ENCODE data around the gene MYH14. TPM values are rescaled to one million over a fixed set of nuclear protein-coding genes. Genes with fewer than 3 reads are reported as not detected.
A peak's percentile ranks its signal among the peaks of the same experiment; 100 is the strongest.
"Not testable (repeated sequence)": the region's sequence is repeated elsewhere in the genome, so short reads cannot be mapped to it uniquely, and the experiment has no call there.

Gene MYH14
- total RNA-seq, 1 donor = not detected

- Histone ChIP-seq H3K9me3 (ENCODE audit: low read depth, low read length) (no peaks in the 10 kb centered on the region), H3K4me1 (ENCODE audit: insufficient read depth, low read length) (peaks cover 65% of the 10 kb centered on the region), H3K4me3 (ENCODE audit: low read length) (peak overlapping the region; percentile 15), H3K27me3 (ENCODE audit: insufficient read depth, low read length) (peaks cover 34% of the 10 kb centered on the region)
These were observed 124.9 kb downstream of the MYH14 start for GRCh38 chr19:50328224-50328872.

DNA sequence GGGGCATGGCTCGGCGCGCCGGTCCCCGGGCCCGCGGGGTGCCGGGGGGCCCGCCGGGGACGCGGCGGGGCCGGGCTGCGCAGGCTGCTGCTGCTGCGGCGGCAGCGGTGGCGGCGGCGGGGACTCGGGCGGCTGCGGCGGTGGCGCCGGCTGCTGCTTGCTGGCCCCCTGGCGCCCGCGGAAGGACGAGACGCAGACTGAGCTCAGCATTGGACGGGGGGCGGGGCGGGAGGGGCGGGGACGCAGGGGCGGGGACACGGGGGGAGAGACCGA, 125.4 kb downstream of the MYH14 start:
- H3K4me3 ChIP-seq (ENCODE audit: low read length) = no peak overlapping the region
- peaks cover 70% of the 10 kb centered on the region for H3K4me1 ChIP-seq (ENCODE audit: insufficient read depth, low read length)
- H3K27me3 ChIP-seq (ENCODE audit: insufficient read depth, low read length) = peaks cover 34% of the 10 kb centered on the region
- no peaks in the 10 kb centered on the region for H3K9me3 ChIP-seq (ENCODE audit: low read depth, low read length)

DNA sequence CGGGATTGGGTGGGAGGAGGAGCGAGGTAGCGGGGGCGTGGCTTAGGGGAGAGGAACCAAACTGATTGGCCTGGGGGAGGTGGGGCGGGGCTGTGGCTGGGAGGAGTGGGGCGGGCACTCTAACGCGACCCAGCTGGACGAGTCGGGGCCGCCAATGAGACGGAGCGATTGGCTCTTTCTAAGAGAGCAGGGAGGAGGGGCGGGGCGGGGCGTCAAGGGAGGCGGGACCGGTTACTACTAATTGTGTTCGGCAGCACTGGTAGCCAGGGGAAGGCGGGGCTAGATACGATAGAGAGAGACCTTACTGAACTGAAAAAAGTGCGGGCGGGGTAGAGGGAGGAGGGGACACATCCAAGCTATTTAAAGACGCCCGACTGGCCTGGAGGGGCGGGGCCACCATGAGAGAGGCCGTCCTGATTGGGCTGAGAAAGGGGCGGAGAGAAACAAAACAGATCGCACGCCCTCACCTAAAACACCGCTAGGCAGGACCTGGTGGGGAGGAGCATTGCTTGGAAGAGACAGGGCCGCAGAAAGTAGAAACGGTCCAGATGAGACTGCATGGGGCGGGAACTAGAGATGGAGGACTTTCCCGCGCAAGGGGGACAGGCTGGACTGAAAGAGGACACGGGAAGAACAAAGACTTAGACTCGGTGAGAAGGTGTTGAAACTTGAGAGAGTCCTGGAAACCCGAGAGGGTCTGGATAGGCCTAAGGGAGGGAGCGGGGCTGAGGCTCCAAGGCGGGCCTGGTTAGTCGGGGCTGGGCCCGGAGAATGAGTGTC, 125.9 kb downstream of the MYH14 start, which contains the start of gene KCNC3:
Gene KCNC3, minus strand, starts transcription at position 232 of the 780 bp plus-strand sequence. CDS start 295 bp downstream, outside the sequence.
- peaks cover 75% of the 10 kb centered on the region for H3K4me1 ChIP-seq (ENCODE audit: insufficient read depth, low read length)
- H3K27me3 ChIP-seq (ENCODE audit: insufficient read depth, low read length) = peaks cover 34% of the 10 kb centered on the region
- peak within 1 kb of the TSS; percentile 15 for H3K4me3 ChIP-seq (ENCODE audit: low read length)
- H3K9me3 ChIP-seq (ENCODE audit: low read depth, low read length) = no peaks in the 10 kb centered on the region

DNA sequence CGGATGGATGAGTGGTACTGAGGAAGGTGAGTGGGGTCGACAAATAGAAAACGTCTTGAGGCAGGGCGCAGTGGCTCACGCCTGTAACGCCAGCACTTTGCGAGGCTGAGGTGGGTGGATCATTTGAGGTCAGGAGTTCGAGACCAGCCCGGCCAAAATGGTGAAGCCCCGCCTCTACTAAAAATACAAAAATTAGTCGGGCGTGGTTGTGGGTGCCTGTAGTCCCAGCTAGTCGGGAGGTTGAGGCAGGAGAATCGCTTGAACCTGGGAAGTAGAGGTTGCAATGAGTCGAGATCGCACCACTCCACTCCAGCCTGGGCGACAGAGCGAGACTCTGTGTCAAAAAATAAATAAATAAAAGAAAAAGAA, 126.5 kb downstream of the MYH14 start:
- Histone ChIP-seq H3K27me3 (ENCODE audit: insufficient read depth, low read length) (peaks cover 34% of the 10 kb centered on the region), H3K4me1 (ENCODE audit: insufficient read depth, low read length) (peaks cover 79% of the 10 kb centered on the region)
- H3K4me3 ChIP-seq (ENCODE audit: low read length); H3K9me3 ChIP-seq (ENCODE audit: low read depth, low read length): not testable (repeated sequence)

DNA sequence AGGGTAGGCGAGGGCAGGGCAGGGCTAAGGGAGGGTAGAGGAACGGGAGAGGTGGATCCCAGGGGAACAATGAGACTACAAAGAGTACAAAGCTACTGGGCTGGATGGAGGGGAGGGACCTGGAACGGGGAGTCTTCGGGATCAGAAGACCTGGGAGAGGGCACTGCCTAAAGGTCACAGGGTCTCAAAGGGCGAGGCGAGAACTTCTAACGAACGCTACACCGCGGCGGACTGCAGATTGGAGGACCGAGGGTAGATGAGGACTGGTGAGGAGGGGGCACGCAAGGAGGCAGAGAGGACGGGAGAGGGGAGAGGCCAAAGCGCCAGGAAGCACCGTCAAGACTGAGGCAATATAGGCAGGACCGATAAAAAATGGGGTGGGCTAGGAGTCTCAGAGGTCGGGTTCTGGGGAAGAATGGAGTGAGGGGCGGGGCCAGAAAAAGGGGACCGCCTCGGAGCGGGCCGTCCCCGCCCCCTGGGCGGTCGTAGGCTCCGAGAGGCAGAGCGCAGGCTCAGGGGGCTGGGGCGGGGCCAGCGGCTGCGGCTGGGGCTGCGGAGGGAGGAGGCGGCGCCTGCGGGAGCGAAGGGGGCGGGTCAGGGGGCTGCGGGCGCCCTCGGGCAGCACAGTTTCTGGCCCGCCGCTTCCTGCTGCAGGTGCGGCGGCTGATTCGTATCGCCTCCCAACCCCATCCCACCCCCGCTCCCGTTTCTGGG, 127.1 kb downstream of the MYH14 start:
- peaks cover 34% of the 10 kb centered on the region for H3K27me3 ChIP-seq (ENCODE audit: insufficient read depth, low read length)
- H3K4me3 ChIP-seq (ENCODE audit: low read length) = peak overlapping the region; percentile 25
- no peaks in the 10 kb centered on the region for H3K9me3 ChIP-seq (ENCODE audit: low read depth, low read length)
- H3K4me1 ChIP-seq (ENCODE audit: insufficient read depth, low read length) = peaks cover 84% of the 10 kb centered on the region

GRCh38 chr19:50331221-50331993, 128.0 kb downstream of the MYH14 start:
- Histone ChIP-seq H3K9me3 (ENCODE audit: low read depth, low read length) (no peaks in the 10 kb centered on the region), H3K4me3 (ENCODE audit: low read length) (peak overlapping the region; percentile 25), H3K4me1 (ENCODE audit: insufficient read depth, low read length) (peaks cover 77% of the 10 kb centered on the region), H3K27me3 (ENCODE audit: insufficient read depth, low read length) (peaks cover 27% of the 10 kb centered on the region)

GRCh38 chr19:50331994-50332243, 128.5 kb downstream of the MYH14 start:
- Histone ChIP-seq H3K9me3 (ENCODE audit: low read depth, low read length) (no peaks in the 10 kb centered on the region), H3K27me3 (ENCODE audit: insufficient read depth, low read length) (peaks cover 22% of the 10 kb centered on the region), H3K4me3 (ENCODE audit: low read length) (no peak overlapping the region), H3K4me1 (ENCODE audit: insufficient read depth, low read length) (peaks cover 77% of the 10 kb centered on the region)

DNA sequence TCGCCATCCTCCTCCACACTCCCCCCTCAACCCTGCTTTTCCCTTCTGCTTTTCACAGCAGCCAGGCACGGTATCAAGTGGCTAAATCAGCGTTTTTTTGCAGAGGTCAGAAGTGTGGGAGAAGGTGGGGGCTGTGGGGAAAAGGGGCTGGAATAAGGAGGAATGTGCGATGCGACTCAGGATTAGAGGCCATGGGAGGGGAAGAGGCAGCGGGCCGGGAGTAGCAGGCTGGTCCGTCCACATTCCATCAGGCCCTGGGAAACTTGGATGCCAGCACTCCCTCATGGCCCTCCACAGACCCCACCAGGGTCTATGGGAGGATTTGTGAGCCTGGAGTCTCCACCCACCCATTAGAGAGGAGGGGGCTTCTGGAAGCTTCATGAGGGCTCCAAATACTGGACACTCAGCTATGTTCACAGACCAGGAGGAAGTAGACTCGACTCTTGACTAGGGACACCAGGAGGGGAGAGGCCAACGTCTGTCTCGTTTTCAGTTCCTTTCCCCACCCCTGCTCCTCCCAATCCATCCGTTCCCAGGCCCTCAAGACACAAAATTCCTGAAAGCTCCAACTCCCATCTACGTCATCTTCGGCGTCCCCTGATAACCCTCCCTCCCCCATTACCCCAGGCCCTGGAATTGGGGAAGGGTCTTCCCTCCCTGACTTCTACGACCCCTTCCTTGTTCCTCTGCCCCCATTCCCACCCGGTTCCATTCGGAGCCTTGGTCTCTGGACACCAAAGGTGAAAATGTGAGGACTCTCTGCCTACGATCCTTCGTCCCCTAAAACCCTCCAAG, 129.0 kb downstream of the MYH14 start:
- H3K9me3 ChIP-seq (ENCODE audit: low read depth, low read length) = no peaks in the 10 kb centered on the region
- peak overlapping the region; percentile 18 for H3K4me3 ChIP-seq (ENCODE audit: low read length)
- H3K27me3 ChIP-seq (ENCODE audit: insufficient read depth, low read length) = peaks cover 17% of the 10 kb centered on the region
- peaks cover 77% of the 10 kb centered on the region for H3K4me1 ChIP-seq (ENCODE audit: insufficient read depth, low read length)

- H3K9me3 ChIP-seq (ENCODE audit: low read depth, low read length) = no peaks in the 10 kb centered on the region
- H3K27me3 ChIP-seq (ENCODE audit: insufficient read depth, low read length) = peaks cover 14% of the 10 kb centered on the region
- H3K4me3 ChIP-seq (ENCODE audit: low read length) = peak overlapping the region; percentile 46
- peaks cover 76% of the 10 kb centered on the region for H3K4me1 ChIP-seq (ENCODE audit: insufficient read depth, low read length)
These were observed 129.9 kb downstream of the MYH14 start for GRCh38 chr19:50333235-50333736.

GRCh38 chr19:50333737-50334617, 130.6 kb downstream of the MYH14 start:
- peak overlapping the region; percentile 46 for H3K4me3 ChIP-seq (ENCODE audit: low read length)
- peaks cover 14% of the 10 kb centered on the region for H3K27me3 ChIP-seq (ENCODE audit: insufficient read depth, low read length)
- H3K9me3 ChIP-seq (ENCODE audit: low read depth, low read length) = no peaks in the 10 kb centered on the region
- peaks cover 77% of the 10 kb centered on the region for H3K4me1 ChIP-seq (ENCODE audit: insufficient read depth, low read length)

GRCh38 chr19:50334741-50335421, 131.5 kb downstream of the MYH14 start:
- peaks cover 80% of the 10 kb centered on the region for H3K4me1 ChIP-seq (ENCODE audit: insufficient read depth, low read length)
- H3K27me3 ChIP-seq (ENCODE audit: insufficient read depth, low read length) = peaks cover 7% of the 10 kb centered on the region
- H3K4me3 ChIP-seq (ENCODE audit: low read length) = no peak overlapping the region
- H3K9me3 ChIP-seq (ENCODE audit: low read depth, low read length) = no peaks in the 10 kb centered on the region

GRCh38 chr19:50337031-50337430, 133.6 kb downstream of the MYH14 start:
- peaks cover 83% of the 10 kb centered on the region for H3K4me1 ChIP-seq (ENCODE audit: insufficient read depth, low read length)
- H3K9me3 ChIP-seq (ENCODE audit: low read depth, low read length); H3K4me3 ChIP-seq (ENCODE audit: low read length); H3K27me3 ChIP-seq (ENCODE audit: insufficient read depth, low read length): not testable (repeated sequence)

DNA sequence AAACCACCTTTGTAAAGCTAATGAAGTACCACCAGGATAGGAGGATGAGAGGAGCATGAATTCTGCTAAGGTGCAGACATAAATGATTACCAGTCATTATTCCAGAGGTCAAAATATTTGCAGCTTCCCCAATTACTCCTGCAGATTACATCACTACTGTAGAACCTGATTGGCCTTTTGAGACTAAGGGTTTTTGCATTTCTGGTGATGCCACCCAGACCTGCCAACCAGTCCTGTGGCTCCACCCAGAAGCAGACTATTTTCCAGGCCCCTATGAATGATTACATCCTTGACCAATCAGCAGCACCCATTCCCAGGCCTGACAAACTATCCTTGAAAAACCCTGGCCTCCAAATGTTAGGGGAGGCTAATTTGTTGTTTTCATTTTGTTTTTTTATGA, 136.9 kb downstream of the MYH14 start:
- peaks cover 77% of the 10 kb centered on the region for H3K4me1 ChIP-seq (ENCODE audit: insufficient read depth, low read length)
- no peak overlapping the region for H3K4me3 ChIP-seq (ENCODE audit: low read length)
- no peaks in the 10 kb centered on the region for H3K9me3 ChIP-seq (ENCODE audit: low read depth, low read length)
- no peaks in the 10 kb centered on the region for H3K27me3 ChIP-seq (ENCODE audit: insufficient read depth, low read length)
